A549 treated with Mapracorat at 1 μM for 4 hours (cell line): Measurements from ENCODE around the gene RSPH10B. TPM values are rescaled to one million over a fixed set of nuclear protein-coding genes. Genes with fewer than 3 reads are reported as not detected.

Experiments
- total RNA-seq: library from RNA; stranded (reverse); fragments of 200-300 nt; extraction: Qiagen RNA extraction; gene quantifications from 5 replicates; pipeline ENCODE4 v1.2.3, GENCODE V29; 2022

Gene RSPH10B
- total RNA-seq, result 0.08 to 0.11 TPM (median 0.09 TPM) in 4 of 5 replicates, not detected in the other

GRCh38 chr7:5970347-5970911 is at the start of gene RSPH10B:
Gene RSPH10B, minus strand, starts transcription at chr7:5970689. Its CDS starts 3,573 bp downstream, at chr7:5967116.

DNA sequence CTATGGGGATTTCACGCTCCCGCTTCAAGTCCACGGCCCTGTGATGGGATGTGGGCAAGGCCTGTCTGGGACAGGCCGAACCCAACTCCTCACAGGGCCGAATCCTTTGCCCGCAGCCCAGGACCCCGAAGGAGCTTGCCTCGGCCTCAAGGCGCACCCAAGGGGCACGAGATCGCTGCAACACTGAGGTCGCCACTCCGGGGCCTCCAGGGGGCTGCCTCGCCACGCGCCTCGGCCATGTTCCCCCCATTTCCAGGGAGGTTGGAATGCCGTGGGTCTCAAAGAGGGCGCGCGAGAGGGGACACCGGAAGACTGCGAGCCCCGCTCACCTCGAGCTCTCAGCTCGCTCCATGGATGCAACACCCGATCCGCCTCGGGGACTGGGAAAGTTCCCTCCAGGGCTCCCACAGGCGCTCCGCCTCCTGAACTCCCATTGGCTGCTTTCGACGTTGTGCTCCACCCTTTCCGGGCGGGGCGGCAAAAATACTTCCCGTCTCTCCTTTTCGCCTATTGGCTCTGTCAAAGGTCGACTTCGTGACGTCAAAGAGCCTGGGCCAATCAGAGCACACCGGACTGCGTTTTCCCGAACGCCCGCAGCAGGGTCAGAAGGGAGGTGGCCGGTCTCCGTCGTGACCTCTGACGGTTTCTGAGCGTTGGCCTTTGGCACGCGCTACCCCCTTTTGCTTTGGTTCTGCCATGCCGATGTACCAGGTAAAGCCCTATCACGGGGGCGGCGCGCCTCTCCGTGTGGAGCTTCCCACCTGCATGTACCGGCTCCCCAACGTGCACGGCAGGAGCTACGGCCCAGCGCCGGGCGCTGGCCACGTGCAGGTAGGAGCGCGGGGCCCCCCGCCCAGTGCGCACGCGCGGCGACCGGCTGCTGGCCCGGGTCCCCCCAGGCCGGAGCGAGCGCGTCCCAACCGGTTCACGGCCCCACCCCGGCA is 38.5 kb upstream of the RSPH10B start, which contains the start of the genes AIMP2 and PMS2:
Gene AIMP2 (plus strand): TSS at position 605 of the 944 bp plus-strand sequence. CDS start 92 bp downstream, at position 697.
Gene PMS2 (minus strand): TSS at position 382 of the 944 bp plus-strand sequence. CDS start 30 bp downstream, at position 352.

GRCh38 chr7:5898480-5899224 is 71.8 kb downstream of the RSPH10B start, which contains the start of gene CCZ1:
Gene CCZ1, plus strand, starts transcription at chr7:5898733. Its CDS starts 67 bp downstream, at chr7:5898800.

Other genes with a start within 250 kb of the RSPH10B start
- 20.6 to 25.8 TPM (median 24.1 TPM) in 5 replicates for gene RNF216, start 189.0 kb downstream of the RSPH10B start, total RNA-seq
- not detected in 5 replicates for gene OCM, start 89.9 kb downstream of the RSPH10B start, total RNA-seq
- gene CCZ1, start 72.0 kb downstream of the RSPH10B start, total RNA-seq, result 74.4 to 88.0 TPM (median 80.9 TPM) in 5 replicates
- gene PMS2, start 38.4 kb upstream of the RSPH10B start, total RNA-seq, result 10.2 to 12.7 TPM (median 12.3 TPM) in 5 replicates
- gene AIMP2, start 38.6 kb upstream of the RSPH10B start, total RNA-seq, result 87.3 to 95.0 TPM (median 92.1 TPM) in 5 replicates
- gene ANKRD61, start 60.7 kb upstream of the RSPH10B start, total RNA-seq, result 0.28 to 1.2 TPM (median 0.51 TPM) in 5 replicates
- gene EIF2AK1, start 88.5 kb upstream of the RSPH10B start, total RNA-seq, result 60.2 to 80.1 TPM (median 71.8 TPM) in 5 replicates
- gene USP42, start 134.3 kb upstream of the RSPH10B start, total RNA-seq, result 6.7 to 8.3 TPM (median 7.6 TPM) in 5 replicates